ENCODE results near the gene INTS12. TPM values are rescaled to one million over a fixed set of nuclear protein-coding genes. Genes with fewer than 3 reads are reported as not detected.

INTS12 gene
- total and polyA plus RNA-seq, 2 experiments from 2014 or later = 12.6 to 15.3 TPM

- no peak for TF ChIP-seq REST (IDR thresholded peaks at IDR 0.05; ENCODE audit: unreplicated experiment)
- no peak for TF ChIP-seq CTCF (conservative IDR thresholded peaks at IDR 0.05; ENCODE audit: low read depth in 2 of 2)
- TF ChIP-seq ZNF114 (CRISPR knock-in tag; IDR thresholded peaks at IDR 0.05) = no peak
- no peak for TF ChIP-seq JUNB (IDR thresholded peaks at IDR 0.05; ENCODE audit: unreplicated experiment)
- TF ChIP-seq STAT1 (IDR thresholded peaks at IDR 0.05; ENCODE audit: unreplicated experiment) = no peak
- TF ChIP-seq EZH2 (IDR thresholded peaks at IDR 0.05; ENCODE audit: low read depth, unreplicated experiment) = no peak
- no peak for TF ChIP-seq ZNF331 (CRISPR knock-in tag; IDR thresholded peaks at IDR 0.05; ENCODE audit: low read depth)
Measured at GRCh38 chr4:105674011-105674410, 34.5 kb downstream of the INTS12 start (continued).

GRCh38 chr4:105671301-105671700 lies 37.2 kb downstream of the INTS12 start:
- no peaks in the 10 kb centered on the region for H3K79me2 ChIP-seq (replicated peaks; ENCODE audit: insufficient read depth)
- no peaks in the 10 kb centered on the region for H3K27me3 ChIP-seq (ENCODE audit: insufficient read depth)
- Mint-ChIP-seq H3K4me3 (no peak overlapping the region), H3K36me3 (ENCODE audit: low read depth) (no peaks in the 10 kb centered on the region), H3K27ac (no peak overlapping the region), H3K9me3 (no peaks in the 10 kb centered on the region), H3K4me1 (no peaks in the 10 kb centered on the region), H3K27me3 (ENCODE audit: insufficient read depth, low read depth, poor library complexity) (no peaks in the 10 kb centered on the region)
- DNase-seq (ENCODE audit: low spot score) (no peak), ATAC-seq (no peak)
- no peaks in the 10 kb centered on the region for H3K36me3 ChIP-seq (ENCODE audit: insufficient read depth)
- no peak overlapping the region for H2AFZ ChIP-seq
- H3K9me2 ChIP-seq (ENCODE audit: insufficient read depth) = no peaks in the 10 kb centered on the region
- H3K4me3 ChIP-seq = no peak overlapping the region
- H3K27ac ChIP-seq (ENCODE audit: low read depth) = no peak overlapping the region
- H3K4me2 ChIP-seq = no peak overlapping the region
- no peaks in the 10 kb centered on the region; the same call in 1 of the 2 replicates for H4K20me1 ChIP-seq (replicated peaks; ENCODE audit: insufficient read depth)
- no peaks in the 10 kb centered on the region for H3K4me1 ChIP-seq (ENCODE audit: insufficient read depth)
- H3F3A ChIP-seq (replicated peaks; ENCODE audit: low read depth) = no peaks in the 10 kb centered on the region
- TF ChIP-seq JUNB (IDR thresholded peaks at IDR 0.05; ENCODE audit: unreplicated experiment) (no peak), ZNF114 (CRISPR knock-in tag; IDR thresholded peaks at IDR 0.05) (no peak), REST (IDR thresholded peaks at IDR 0.05; ENCODE audit: unreplicated experiment) (no peak), STAT1 (IDR thresholded peaks at IDR 0.05; ENCODE audit: unreplicated experiment) (no peak), EZH2phosphoT487 (IDR thresholded peaks at IDR 0.05; ENCODE audit: unreplicated experiment) (no peak), EZH2 (IDR thresholded peaks at IDR 0.05; ENCODE audit: low read depth, unreplicated experiment) (no peak), CTCF (conservative IDR thresholded peaks at IDR 0.05; ENCODE audit: low read depth in 2 of 2) (no peak)

Data from GM23338 (cell line).